Activated naive CD8-positive, alpha-beta T cell treated with anti-CD3 and anti-CD28 coated beads for 36 hours (primary cell): Measurements from ENCODE around the gene FAM219A. TPM values are rescaled to one million over a fixed set of nuclear protein-coding genes. Genes with fewer than 3 reads are reported as not detected.
"Not testable (repeated sequence)": the region's sequence is repeated elsewhere in the genome, so short reads cannot be mapped to it uniquely, and the experiment has no call there.

Source experiments
- DNase-seq: peaks from one replicate; pipeline ENCODE4 v3.0.0; 2021
- H3K27ac Mint-ChIP-seq: one replicate; pipeline ENCODE4 v1.8.0; 2022; ENCODE audit warnings: mild to moderate bottlenecking, moderate library complexity, mixed read lengths
- H3K27me3 Mint-ChIP-seq: one replicate; pipeline ENCODE4 v1.8.0; 2022; ENCODE audit warnings: mild to moderate bottlenecking, mixed read lengths
- H3K36me3 Mint-ChIP-seq: one replicate; pipeline ENCODE4 v1.8.0; 2021; ENCODE audit warnings: mild to moderate bottlenecking, mixed read lengths
- H3K4me1 Mint-ChIP-seq: one replicate; pipeline ENCODE4 v1.8.0; 2021; ENCODE audit warnings: mixed read lengths
- H3K4me3 Mint-ChIP-seq: one replicate; pipeline ENCODE4 v1.8.0; 2022; ENCODE audit warnings: mild to moderate bottlenecking, moderate library complexity, mixed read lengths
- H3K9me3 Mint-ChIP-seq: one replicate; pipeline ENCODE4 v1.8.0; 2022; ENCODE audit warnings: mixed read lengths
- total RNA-seq, 2 experiments: library from RNA; stranded (reverse); gene quantifications; one replicate each; pipeline ENCODE4 v1.2.3, GENCODE V29; 2021

Gene FAM219A
- total RNA-seq, 2 experiments from 2014 or later, result 7.5 to 8.2 TPM

DNA sequence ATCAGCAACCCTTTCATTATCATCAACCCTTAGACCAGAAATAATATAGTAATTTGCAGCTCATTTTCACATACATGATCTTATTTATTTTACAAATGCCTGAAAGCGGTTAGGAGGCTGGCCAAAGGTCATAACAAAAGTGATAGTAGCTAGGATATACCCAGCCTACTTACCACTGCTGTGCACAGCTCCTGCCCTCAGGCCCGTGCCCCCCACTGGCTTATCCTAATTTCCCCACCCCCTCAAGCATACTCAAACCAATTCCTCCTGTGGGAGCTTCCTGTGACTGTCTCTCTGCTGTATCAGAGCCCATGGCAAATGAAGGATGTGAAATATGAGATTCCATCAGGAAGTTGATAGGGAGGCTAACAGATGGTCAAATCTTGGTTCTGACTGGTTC lies 14.8 kb downstream of the FAM219A start:
- Mint-ChIP-seq H3K27ac (no peak overlapping the region), H3K27me3 (no peaks in the 10 kb centered on the region), H3K4me1 (peaks cover 9% of the 10 kb centered on the region), H3K4me3 (no peak overlapping the region), H3K36me3 (no peaks in the 10 kb centered on the region), H3K9me3 (no peaks in the 10 kb centered on the region)
- no peak for DNase-seq

DNA sequence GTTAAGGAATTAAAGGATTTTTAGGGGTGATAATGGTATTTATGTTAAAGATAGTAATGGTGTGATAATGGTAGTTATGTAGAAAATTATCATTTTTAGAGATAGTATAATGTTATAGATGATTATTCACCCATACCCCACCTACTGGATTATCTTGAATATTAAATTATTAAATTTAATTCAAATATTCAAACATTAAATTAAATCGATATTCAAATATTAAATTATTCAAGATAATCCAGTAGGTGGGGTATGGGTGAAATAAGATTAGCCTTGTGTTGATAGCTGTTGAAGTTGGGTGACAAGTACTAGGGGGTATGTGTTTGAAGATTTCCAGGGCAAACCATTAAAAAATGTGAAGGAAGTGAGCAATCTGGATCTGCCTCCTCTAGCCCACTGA lies 15.6 kb downstream of the FAM219A start:
- no peaks in the 10 kb centered on the region for H3K27me3 Mint-ChIP-seq
- H3K36me3 Mint-ChIP-seq, result no peaks in the 10 kb centered on the region
- H3K4me3 Mint-ChIP-seq, result no peak overlapping the region
- no peaks in the 10 kb centered on the region for H3K9me3 Mint-ChIP-seq
- H3K27ac Mint-ChIP-seq, result no peak overlapping the region
- H3K4me1 Mint-ChIP-seq, result peaks cover 9% of the 10 kb centered on the region
- DNase-seq, result no peak

- Mint-ChIP-seq H3K4me3 (no peak overlapping the region), H3K4me1 (peaks cover 9% of the 10 kb centered on the region), H3K27me3 (no peaks in the 10 kb centered on the region), H3K27ac (no peak overlapping the region), H3K36me3 (no peaks in the 10 kb centered on the region), H3K9me3 (no peaks in the 10 kb centered on the region)
- DNase-seq, result no peak
These were observed 18.4 kb downstream of the FAM219A start for GRCh38 chr9:34440017-34440416.

GRCh38 chr9:34438465-34438864 lies 19.9 kb downstream of the FAM219A start:
- not testable (repeated sequence) for H3K9me3 Mint-ChIP-seq, DNase-seq, H3K4me1 Mint-ChIP-seq, H3K4me3 Mint-ChIP-seq, H3K27me3 Mint-ChIP-seq, H3K36me3 Mint-ChIP-seq, H3K27ac Mint-ChIP-seq

DNA sequence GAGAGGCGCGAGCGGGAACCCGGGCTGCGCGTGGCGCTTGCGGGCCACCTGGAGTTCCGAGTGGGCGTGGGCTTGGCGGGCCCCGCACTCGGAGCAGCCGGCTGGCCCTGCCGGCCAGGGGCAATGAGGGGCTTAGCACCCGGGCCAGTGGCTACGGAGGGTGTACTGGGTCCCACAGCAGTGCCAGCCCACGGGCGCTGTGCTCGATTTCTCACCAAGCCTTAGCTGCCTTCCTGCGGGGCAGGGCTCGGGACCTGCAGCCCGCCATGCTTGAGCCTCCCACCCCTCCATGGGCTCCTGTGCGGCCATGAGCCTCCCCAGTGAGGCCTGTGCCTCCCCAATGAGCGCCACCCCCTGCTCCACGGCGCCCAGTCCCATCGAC lies 20.5 kb downstream of the FAM219A start:
- H3K9me3 Mint-ChIP-seq, H3K4me1 Mint-ChIP-seq, H3K36me3 Mint-ChIP-seq, H3K4me3 Mint-ChIP-seq, H3K27me3 Mint-ChIP-seq, H3K27ac Mint-ChIP-seq, DNase-seq: not testable (repeated sequence)

- Mint-ChIP-seq H3K36me3 (no peaks in the 10 kb centered on the region), H3K9me3 (no peaks in the 10 kb centered on the region), H3K27me3 (no peaks in the 10 kb centered on the region), H3K4me1 (peaks cover 9% of the 10 kb centered on the region), H3K27ac (no peak overlapping the region), H3K4me3 (no peak overlapping the region)
- DNase-seq, result peak; percentile 35
These were observed 21.1 kb downstream of the FAM219A start for GRCh38 chr9:34437006-34437925.

DNA sequence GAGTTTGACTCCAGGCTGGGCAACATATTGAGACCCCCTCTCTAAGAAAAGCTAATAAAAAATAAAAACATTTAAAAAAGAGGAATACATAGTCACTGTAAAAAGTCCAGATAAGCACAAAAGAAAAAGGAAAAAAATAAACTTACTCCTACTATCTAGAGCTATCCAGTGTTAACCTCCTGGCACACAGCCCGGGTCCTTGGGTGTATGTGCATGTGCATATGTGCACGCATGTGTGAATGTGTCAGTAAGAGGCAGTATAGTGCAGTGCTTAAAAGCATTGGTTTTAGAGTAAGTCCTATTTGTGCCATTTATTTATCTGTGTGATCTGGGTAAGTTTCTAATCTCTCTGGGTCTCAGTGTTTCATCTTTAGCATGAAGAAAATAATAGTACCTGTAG lies 26.7 kb downstream of the FAM219A start:
- Mint-ChIP-seq H3K4me1 (no peaks in the 10 kb centered on the region), H3K27ac (no peak overlapping the region), H3K9me3 (no peaks in the 10 kb centered on the region), H3K36me3 (no peaks in the 10 kb centered on the region), H3K4me3 (no peak overlapping the region), H3K27me3 (no peaks in the 10 kb centered on the region)
- no peak for DNase-seq

- no peak for DNase-seq
- Mint-ChIP-seq H3K4me3 (no peak overlapping the region), H3K27me3 (no peaks in the 10 kb centered on the region), H3K36me3 (no peaks in the 10 kb centered on the region), H3K4me1 (no peaks in the 10 kb centered on the region), H3K9me3 (no peaks in the 10 kb centered on the region), H3K27ac (no peak overlapping the region)
These were observed 27.4 kb downstream of the FAM219A start for GRCh38 chr9:34430843-34431437.

DNA sequence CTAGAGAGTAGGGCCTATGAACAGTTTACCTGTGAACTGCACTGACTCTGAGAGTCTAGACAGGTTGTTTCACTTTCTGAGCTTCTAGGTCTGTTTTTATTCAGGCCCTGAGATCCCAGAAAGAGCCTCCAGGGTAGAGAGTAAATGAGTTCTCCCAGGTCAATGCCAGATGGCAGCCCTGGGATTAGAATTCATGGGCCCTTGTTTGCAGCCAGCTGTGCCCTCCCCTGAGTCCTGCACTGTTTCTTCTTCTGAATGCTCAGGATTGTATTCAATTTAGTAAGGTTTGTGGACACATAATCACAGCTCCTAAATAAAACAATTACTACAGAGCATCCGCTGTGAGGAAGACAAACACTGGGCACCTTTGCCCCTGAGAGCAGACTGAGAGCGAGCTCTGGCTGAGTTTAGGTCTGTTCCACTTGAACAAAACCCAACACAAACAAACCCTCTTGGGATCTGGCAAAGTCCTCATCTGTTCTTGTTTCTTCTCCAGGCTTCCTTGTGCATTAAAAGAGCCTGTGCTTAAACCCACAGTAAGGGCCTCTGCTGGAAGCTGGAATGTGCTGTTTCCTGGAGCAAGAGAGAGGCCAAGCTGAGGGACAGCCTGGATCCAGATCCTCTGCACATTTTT lies 29.9 kb downstream of the FAM219A start:
- no peak overlapping the region for H3K27ac Mint-ChIP-seq
- H3K36me3 Mint-ChIP-seq, result no peaks in the 10 kb centered on the region
- no peak overlapping the region for H3K4me3 Mint-ChIP-seq
- no peaks in the 10 kb centered on the region for H3K9me3 Mint-ChIP-seq
- H3K27me3 Mint-ChIP-seq, result no peaks in the 10 kb centered on the region
- no peaks in the 10 kb centered on the region for H3K4me1 Mint-ChIP-seq
- no peak for DNase-seq

GRCh38 chr9:34426347-34427074 lies 31.9 kb downstream of the FAM219A start:
- Mint-ChIP-seq H3K9me3 (no peaks in the 10 kb centered on the region), H3K36me3 (no peaks in the 10 kb centered on the region), H3K4me3 (no peak overlapping the region), H3K27me3 (no peaks in the 10 kb centered on the region), H3K27ac (no peak overlapping the region), H3K4me1 (no peaks in the 10 kb centered on the region)
- DNase-seq, result no peak

DNA sequence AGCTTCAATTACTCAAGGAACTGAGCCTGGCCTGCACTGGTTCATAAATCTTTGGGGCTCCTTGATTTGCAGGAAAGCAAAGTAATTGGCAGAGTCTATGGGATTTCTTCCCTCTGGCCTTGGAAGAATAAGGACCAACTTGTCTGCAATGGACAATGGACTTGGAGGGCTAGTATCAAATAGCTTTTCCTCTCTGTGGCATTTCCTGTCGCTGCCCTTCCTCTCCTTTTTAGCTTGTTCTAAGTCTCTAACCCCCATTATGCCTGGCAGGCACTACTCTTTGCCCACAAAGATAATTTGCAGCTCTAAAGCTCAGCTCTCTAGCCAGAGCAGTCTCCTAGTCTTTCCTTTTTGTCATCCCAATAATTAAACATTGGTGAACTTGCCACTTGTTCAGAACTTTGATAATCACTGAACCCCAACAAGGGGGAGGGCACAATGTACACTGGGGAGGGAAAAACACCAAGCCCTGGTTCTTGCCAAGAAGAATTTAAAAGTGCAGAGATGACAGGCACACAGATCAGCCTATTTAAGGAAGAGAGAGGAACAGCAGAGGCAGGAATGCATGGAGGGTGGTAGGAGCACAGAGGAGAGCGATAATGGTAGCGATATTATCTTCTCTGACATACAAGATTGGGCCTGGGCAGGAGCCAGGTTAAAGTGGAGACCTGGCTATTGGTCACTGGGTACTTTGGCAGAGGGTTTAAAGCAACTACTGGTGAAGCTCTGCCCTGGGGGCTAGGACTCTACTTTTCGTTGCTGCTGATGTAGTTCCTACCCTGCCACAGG lies 38.5 kb downstream of the FAM219A start:
- no peak for DNase-seq
- H3K4me1 Mint-ChIP-seq, result no peaks in the 10 kb centered on the region
- H3K4me3 Mint-ChIP-seq, result no peak overlapping the region
- H3K27ac Mint-ChIP-seq, result no peak overlapping the region
- no peaks in the 10 kb centered on the region for H3K27me3 Mint-ChIP-seq
- no peaks in the 10 kb centered on the region for H3K9me3 Mint-ChIP-seq
- H3K36me3 Mint-ChIP-seq, result no peaks in the 10 kb centered on the region

DNA sequence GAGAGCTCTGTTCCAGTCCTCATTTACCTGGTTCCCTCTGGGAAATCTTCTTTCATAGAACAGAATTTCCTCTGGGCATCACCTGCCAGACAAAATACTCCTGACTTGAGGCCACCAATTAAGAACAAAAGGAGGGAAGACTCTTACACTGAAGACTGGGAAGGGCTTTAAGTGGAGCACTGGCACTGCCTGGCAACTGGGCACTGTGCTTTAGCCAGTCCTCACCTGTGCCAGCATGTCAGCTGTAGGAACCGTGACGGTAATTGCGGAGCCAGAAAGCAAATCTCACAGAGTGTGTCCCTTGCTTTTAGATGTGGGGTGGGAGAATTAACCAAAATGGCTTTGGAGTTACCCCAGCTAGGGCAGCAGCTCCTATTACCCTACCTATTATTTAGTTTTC lies 40.6 kb downstream of the FAM219A start:
- Mint-ChIP-seq H3K4me1 (no peaks in the 10 kb centered on the region), H3K4me3 (no peak overlapping the region), H3K27me3 (no peaks in the 10 kb centered on the region), H3K27ac (no peak overlapping the region), H3K36me3 (no peaks in the 10 kb centered on the region), H3K9me3 (no peaks in the 10 kb centered on the region)
- DNase-seq, result no peak

- H3K9me3 Mint-ChIP-seq, result no peaks in the 10 kb centered on the region
- H3K4me1 Mint-ChIP-seq, result no peaks in the 10 kb centered on the region
- H3K27me3 Mint-ChIP-seq, result no peaks in the 10 kb centered on the region
- DNase-seq, result peak; percentile 23
- H3K4me3 Mint-ChIP-seq, result no peak overlapping the region
- no peaks in the 10 kb centered on the region for H3K36me3 Mint-ChIP-seq
- H3K27ac Mint-ChIP-seq, result no peak overlapping the region
These were observed 45.0 kb downstream of the FAM219A start for GRCh38 chr9:34413231-34413852.

DNA sequence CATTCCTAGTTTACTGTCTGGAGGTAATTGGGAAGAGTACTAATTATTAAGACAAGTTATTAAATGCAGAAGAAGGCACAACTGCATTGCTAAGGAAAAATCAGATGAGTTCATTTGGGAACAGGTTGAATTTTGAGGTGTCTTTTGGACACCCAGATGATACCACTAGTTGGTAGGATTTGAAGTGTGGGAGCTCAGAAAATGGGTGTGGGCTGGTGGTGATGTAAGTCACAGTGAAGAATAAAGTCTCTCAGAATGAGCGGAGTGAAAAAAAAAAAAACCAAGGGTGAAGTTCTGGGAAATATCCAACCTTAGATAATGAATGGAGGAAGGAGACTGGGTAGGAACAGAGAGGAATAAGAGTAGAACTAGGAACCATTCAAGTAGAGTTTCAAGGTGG lies 46.0 kb downstream of the FAM219A start:
- H3K9me3 Mint-ChIP-seq, result no peaks in the 10 kb centered on the region
- no peaks in the 10 kb centered on the region for H3K36me3 Mint-ChIP-seq
- H3K27ac Mint-ChIP-seq, result no peak overlapping the region

More for the DNA sequence above, 46.0 kb downstream of the FAM219A start:
- Mint-ChIP-seq H3K4me1 (no peaks in the 10 kb centered on the region), H3K27me3 (no peaks in the 10 kb centered on the region), H3K4me3 (no peak overlapping the region)
- DNase-seq, result no peak
